ENCODE data around the gene CHRNA1.

DNA sequence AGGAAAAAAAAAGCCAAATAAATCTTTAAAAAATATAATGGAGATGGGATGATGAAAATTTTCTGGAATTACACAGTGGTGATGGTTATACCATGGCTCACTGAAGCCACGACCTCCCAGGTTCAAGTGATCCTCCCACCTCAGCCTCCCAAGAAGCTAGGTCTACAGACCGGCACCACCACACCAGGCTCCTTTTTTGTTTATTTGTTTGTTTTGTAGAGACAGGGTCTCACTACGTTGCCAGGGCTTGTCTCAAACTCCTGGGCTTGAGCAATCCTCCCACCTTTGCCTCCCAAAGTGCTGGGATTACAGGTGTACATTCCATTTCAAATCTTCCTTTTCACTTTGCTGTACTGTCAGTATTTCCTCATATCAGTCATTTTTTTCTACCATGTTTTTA lies 61.7 kb downstream of the CHRNA1 start:
- TF ChIP-seq GTF2F1 (IDR thresholded peaks at IDR 0.05; ENCODE audit: low read depth, low read length) (no peak), GABPB2 (CRISPR knock-in tag; conservative IDR thresholded peaks at IDR 0.05) (no peak), SRF (CRISPR knock-in tag; IDR thresholded peaks at IDR 0.05) (no peak), POLR2AphosphoS2 (IDR thresholded peaks at IDR 0.05; ENCODE audit: low read length) (no peak), RFX5 (IDR thresholded peaks at IDR 0.05; ENCODE audit: low read depth, low read length) (no peak), ZFPM2 (CRISPR knock-in tag; IDR thresholded peaks at IDR 0.05) (no peak), EP300 (IDR thresholded peaks at IDR 0.05; ENCODE audit: low read length) (no peak)
- TF ChIP-seq, protein P1, sequence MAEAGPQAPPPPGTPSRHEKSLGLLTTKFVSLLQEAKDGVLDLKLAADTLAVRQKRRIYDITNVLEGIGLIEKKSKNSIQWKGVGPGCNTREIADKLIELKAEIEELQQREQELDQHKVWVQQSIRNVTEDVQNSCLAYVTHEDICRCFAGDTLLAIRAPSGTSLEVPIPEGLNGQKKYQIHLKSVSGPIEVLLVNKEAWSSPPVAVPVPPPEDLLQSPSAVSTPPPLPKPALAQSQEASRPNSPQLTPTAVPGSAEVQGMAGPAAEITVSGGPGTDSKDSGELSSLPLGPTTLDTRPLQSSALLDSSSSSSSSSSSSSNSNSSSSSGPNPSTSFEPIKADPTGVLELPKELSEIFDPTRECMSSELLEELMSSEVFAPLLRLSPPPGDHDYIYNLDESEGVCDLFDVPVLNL (CRISPR knock-in tag; IDR thresholded peaks at IDR 0.05; ENCODE audit: low read depth) = no peak

Data from K562 (cell line).